ENCODE results near the gene ELMO1.

- no peak for TF ChIP-seq EZH2 (IDR thresholded peaks at IDR 0.05; ENCODE audit: low read length)
- TF ChIP-seq, protein P1, sequence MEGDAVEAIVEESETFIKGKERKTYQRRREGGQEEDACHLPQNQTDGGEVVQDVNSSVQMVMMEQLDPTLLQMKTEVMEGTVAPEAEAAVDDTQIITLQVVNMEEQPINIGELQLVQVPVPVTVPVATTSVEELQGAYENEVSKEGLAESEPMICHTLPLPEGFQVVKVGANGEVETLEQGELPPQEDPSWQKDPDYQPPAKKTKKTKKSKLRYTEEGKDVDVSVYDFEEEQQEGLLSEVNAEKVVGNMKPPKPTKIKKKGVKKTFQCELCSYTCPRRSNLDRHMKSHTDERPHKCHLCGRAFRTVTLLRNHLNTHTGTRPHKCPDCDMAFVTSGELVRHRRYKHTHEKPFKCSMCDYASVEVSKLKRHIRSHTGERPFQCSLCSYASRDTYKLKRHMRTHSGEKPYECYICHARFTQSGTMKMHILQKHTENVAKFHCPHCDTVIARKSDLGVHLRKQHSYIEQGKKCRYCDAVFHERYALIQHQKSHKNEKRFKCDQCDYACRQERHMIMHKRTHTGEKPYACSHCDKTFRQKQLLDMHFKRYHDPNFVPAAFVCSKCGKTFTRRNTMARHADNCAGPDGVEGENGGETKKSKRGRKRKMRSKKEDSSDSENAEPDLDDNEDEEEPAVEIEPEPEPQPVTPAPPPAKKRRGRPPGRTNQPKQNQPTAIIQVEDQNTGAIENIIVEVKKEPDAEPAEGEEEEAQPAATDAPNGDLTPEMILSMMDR (optimal IDR thresholded peaks at IDR 0.05 in 1 of 3, IDR thresholded peaks at IDR 0.05 in 1 of 3, conservative IDR thresholded peaks at IDR 0.05 in 1 of 3; ENCODE audit: extremely low read depth in 1 of 3, insufficient read depth in 2 of 3, low read length in 3 of 3), result no peak
Measured at GRCh38 chr7:37035631-37036030, 413.0 kb downstream of the ELMO1 start.

Measured in keratinocyte (primary cell).